Activated CD8-positive, alpha-beta memory T cell treated with anti-CD3 and anti-CD28 coated beads, Interleukin-2, amount 50 U/mL, for 48 hours (primary cell): ENCODE measurements around the gene GRIN3B.

Source experiments
- DNase-seq: peaks from one replicate; pipeline ENCODE4 v3.0.0-alpha.2; 2020

GRIN3B gene

GRCh38 chr19:1046117-1046626 is 46.0 kb downstream of the GRIN3B start:
- DNase-seq: no peak

GRCh38 chr19:1046836-1047695 is 46.8 kb downstream of the GRIN3B start:
- DNase-seq: no peak

GRCh38 chr19:1047696-1048147 is 47.5 kb downstream of the GRIN3B start:
- no peak for DNase-seq

- DNase-seq: no peak
Measured at GRCh38 chr19:1049106-1049505, 48.9 kb downstream of the GRIN3B start.

- DNase-seq: no peak
Measured at GRCh38 chr19:1049800-1050199, 49.6 kb downstream of the GRIN3B start.

GRCh38 chr19:1050989-1051788 is 51.0 kb downstream of the GRIN3B start:
- no peak for DNase-seq

- DNase-seq: no peak
Measured at GRCh38 chr19:1051791-1052190, 51.6 kb downstream of the GRIN3B start.

- no peak for DNase-seq
Measured at GRCh38 chr19:1052349-1052975, 52.2 kb downstream of the GRIN3B start.

GRCh38 chr19:1053176-1054101 is 53.2 kb downstream of the GRIN3B start:
- DNase-seq: no peak

GRCh38 chr19:1054102-1055027 is 54.1 kb downstream of the GRIN3B start:
- DNase-seq: no peak

- DNase-seq: no peak
Measured at GRCh38 chr19:1055028-1055425, 54.8 kb downstream of the GRIN3B start.

- DNase-seq: no peak
Measured at GRCh38 chr19:1055886-1056620, 55.8 kb downstream of the GRIN3B start.

GRCh38 chr19:1057176-1057855 is 57.1 kb downstream of the GRIN3B start:
- no peak for DNase-seq

- DNase-seq: no peak
Measured at GRCh38 chr19:1058112-1058511, 57.9 kb downstream of the GRIN3B start.
